ENCODE data around the gene TFR2. TPM values are rescaled to one million over a fixed set of nuclear protein-coding genes. Genes with fewer than 3 reads are reported as not detected.

Gene TFR2
- total and polyA plus RNA-seq, 12 donors: 0.20 to 0.58 (median 0.49) TPM; not detected in 7

DNA sequence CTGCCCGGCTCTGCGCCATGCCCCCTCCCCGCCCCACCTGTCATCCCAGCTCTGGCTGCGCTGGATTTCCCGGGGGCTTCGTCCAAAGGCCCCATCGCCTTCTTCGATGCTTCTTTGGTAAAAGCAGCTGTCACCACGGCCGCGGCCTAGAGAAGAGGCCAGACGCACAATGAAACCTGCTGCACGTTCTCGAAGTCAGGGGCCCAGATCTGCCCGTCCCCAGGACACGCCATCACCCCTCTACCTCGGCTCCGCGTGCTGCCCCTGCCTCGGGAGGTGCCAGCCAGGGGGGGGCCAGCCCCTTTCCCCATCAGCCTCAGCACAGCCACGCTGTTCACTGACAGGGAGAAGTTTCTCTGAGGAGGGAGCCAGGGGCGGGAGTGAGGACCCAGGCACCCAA lies 45.9 kb upstream of the TFR2 start:
- 90% methylated on average over 22 of the region's 22 CpGs for WGBS, 2 donors
- Histone ChIP-seq H3K4me3 (no peak overlapping the region), H3K36me3 (peaks cover 7 to 79% (median 62%) of the 10 kb centered on the region in 9 donors), H3K4me1 (peaks cover 27 to 46% (median 39%) of the 10 kb centered on the region in 9 donors), H3K27ac (no peak overlapping the region), H3K9me3 (no peaks in the 10 kb centered on the region), H3K27me3 (no peaks in the 10 kb centered on the region)
- TF ChIP-seq, protein P1, sequence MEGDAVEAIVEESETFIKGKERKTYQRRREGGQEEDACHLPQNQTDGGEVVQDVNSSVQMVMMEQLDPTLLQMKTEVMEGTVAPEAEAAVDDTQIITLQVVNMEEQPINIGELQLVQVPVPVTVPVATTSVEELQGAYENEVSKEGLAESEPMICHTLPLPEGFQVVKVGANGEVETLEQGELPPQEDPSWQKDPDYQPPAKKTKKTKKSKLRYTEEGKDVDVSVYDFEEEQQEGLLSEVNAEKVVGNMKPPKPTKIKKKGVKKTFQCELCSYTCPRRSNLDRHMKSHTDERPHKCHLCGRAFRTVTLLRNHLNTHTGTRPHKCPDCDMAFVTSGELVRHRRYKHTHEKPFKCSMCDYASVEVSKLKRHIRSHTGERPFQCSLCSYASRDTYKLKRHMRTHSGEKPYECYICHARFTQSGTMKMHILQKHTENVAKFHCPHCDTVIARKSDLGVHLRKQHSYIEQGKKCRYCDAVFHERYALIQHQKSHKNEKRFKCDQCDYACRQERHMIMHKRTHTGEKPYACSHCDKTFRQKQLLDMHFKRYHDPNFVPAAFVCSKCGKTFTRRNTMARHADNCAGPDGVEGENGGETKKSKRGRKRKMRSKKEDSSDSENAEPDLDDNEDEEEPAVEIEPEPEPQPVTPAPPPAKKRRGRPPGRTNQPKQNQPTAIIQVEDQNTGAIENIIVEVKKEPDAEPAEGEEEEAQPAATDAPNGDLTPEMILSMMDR (IDR thresholded peaks at IDR 0.05): no peak
- intact Hi-C loops (cut with DNase I): loop anchor here in 5 of 10 donors (5.0 to 10.0 kb wide), 3 partner anchors 105 to 222 kb away; partner anchors contain the start of genes SPACDR (in 2 of the 5) and TSC22D4 (in 1 of the 5)
- no peak for DNase-seq
- no peak for ATAC-seq

DNA sequence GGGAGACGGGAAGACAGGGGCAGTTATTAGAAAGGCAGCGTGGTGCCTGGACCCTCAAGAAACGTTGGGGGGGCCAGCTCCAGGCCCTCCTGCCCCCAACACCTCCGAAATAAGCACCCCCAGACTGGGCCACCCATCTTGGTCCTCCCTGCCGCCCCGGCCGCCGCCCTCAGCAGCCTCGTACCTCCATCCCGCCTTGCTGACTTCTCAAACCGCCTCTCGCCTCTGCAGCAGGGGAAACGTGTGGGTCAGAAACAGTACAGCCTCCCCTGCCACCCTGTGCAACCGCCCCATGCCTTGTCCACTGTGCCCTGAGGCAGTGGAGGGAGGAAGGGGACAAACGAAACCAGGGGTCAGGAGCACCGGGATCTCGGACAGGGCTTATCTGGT lies 45.5 kb upstream of the TFR2 start:
- TF ChIP-seq, protein P1 (IDR thresholded peaks at IDR 0.05): no peak
- intact Hi-C loops (cut with DNase I): loop anchor here in 5 of 10 donors (5.0 to 10.0 kb wide), 3 partner anchors 105 to 222 kb away; partner anchors contain the start of genes SPACDR (in 2 of the 5) and TSC22D4 (in 1 of the 5)
- no peaks in the 10 kb centered on the region for H3K9me3 ChIP-seq
- no peaks in the 10 kb centered on the region for H3K27me3 ChIP-seq
- no peak for DNase-seq
- no peak overlapping the region for H3K4me3 ChIP-seq
- H3K4me1 ChIP-seq: peaks cover 22 to 42% (median 35%) of the 10 kb centered on the region in 9 donors
- no peak for ATAC-seq
- WGBS, 2 donors: 91 to 92% methylated on average over 17 of the region's 17 CpGs
- H3K27ac ChIP-seq: no peak overlapping the region
- peaks cover 7 to 84% (median 66%) of the 10 kb centered on the region in 9 donors for H3K36me3 ChIP-seq

DNA sequence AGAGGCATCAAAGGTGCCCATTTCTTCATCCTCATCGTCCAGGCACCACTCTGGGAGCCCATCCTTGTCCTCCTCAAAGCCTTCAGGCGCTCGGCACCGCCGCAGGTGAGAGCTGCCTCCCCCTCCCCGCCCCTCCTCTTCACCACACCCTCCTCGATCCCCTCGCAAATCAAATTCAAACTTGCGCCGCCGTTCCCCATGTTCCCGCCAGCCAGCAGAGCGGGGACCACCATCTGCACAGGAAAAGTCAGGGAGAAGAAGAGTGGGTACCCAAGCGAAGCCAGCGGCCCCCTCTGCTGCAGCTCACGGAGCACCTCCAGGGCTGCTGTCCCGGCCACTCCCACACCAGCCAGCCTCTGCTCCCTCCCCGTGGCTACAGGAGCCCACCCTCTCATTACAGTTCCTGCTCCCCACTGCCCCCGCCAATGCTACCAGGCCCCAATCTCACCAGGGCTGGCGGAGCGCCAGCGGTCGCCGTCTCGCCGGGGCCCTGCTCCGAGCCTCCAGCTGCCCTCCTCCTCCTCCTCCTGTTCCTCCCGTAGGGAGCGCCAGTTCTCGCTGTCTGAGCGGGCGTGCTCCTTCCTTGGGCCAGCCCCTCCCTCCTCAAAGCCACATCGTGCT lies 45.0 kb upstream of the TFR2 start:
- Histone ChIP-seq H3K4me1 (peaks cover 17 to 37% (median 30%) of the 10 kb centered on the region in 9 donors), H3K9me3 (no peaks in the 10 kb centered on the region), H3K4me3 (no peak overlapping the region), H3K36me3 (peaks cover 7 to 89% (median 68%) of the 10 kb centered on the region in 9 donors), H3K27ac (no peak overlapping the region), H3K27me3 (no peaks in the 10 kb centered on the region)
- TF ChIP-seq, protein P1 (IDR thresholded peaks at IDR 0.05): no peak
- ATAC-seq: no peak
- intact Hi-C loops (cut with DNase I): loop anchor here in 5 of 10 donors (5.0 to 10.0 kb wide), 3 partner anchors 104 to 222 kb away; partner anchors contain the start of genes SPACDR (in 2 of the 5) and TSC22D4 (in 1 of the 5)
- no peak for DNase-seq
- WGBS, 2 donors: 71 to 79% methylated on average over 33 of the region's 33 CpGs

DNA sequence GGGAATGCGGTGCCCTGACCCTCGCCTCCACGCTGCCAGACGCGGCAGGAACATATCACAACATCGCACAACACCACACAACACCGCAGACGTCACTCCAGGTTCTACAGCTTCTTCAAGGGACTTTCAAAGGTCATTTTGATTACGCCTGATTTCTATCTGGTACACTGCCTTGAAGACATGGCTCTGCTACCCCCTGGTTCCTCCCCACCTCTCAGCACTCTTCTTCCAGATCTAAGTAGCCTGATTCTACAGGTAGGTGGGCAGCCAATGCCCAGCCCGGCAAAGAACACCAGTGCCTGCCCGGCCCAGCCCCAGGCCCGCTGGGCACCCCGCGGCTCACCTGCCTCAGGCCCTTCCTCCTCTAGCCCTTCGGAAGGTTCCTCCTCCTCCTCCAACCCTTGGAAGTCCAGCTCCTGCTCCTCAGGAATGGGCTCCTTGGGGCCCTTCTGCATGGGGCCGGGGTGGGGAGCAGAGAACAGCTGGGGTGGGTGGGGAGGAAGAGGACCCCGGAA lies 44.3 kb upstream of the TFR2 start:
- DNase-seq (no peak), ATAC-seq (no peak)
- TF ChIP-seq, protein P1 (IDR thresholded peaks at IDR 0.05): no peak
- intact Hi-C loops (cut with DNase I): loop anchor here in 5 of 10 donors (5.0 to 10.0 kb wide), 3 partner anchors 103 to 221 kb away; partner anchors contain the start of genes SPACDR (in 2 of the 5) and TSC22D4 (in 1 of the 5)
- H3K4me1 ChIP-seq: peaks cover 11 to 30% (median 23%) of the 10 kb centered on the region in 9 donors
- H3K9me3 ChIP-seq: no peaks in the 10 kb centered on the region
- WGBS, 2 donors: 91 to 92% methylated on average over 17 of the region's 17 CpGs
- no peak overlapping the region for H3K27ac ChIP-seq
- peaks cover 7 to 95% (median 68%) of the 10 kb centered on the region in 9 donors for H3K36me3 ChIP-seq
- H3K27me3 ChIP-seq: no peaks in the 10 kb centered on the region
- no peak overlapping the region for H3K4me3 ChIP-seq

All from heart right ventricle (tissue), 16 donors.